HEK293 (cell line): ENCODE results near the gene UST.

ENCODE experiments used
- CTCF ChIA-PET: fragments of 350-600 bp; formaldehyde crosslinking; extraction: SDS; loops from one replicate; lab custom pipeline; 2021; ENCODE audit warnings: antibody characterized with exemption; lab: Yijun Ruan, JAX
- POLR2A ChIA-PET: fragments of 300-600 bp; formaldehyde crosslinking; extraction: SDS; loops from one replicate; lab custom pipeline; 2020; ENCODE audit warnings: antibody characterized with exemption, inconsistent platforms; lab: Yijun Ruan, JAX
- H3K27ac ChIP-seq: fragments of 200-500 bp; sonication (Bioruptor generic); 2 replicates; pipeline ENCODE4 v1.5.1; 2014; ENCODE audit warnings: low read depth, low read length, control low read depth, inconsistent platforms; ENCODE audit errors: extremely low read depth
- H3K36me3 ChIP-seq, 2 experiments: fragments of 200-500 bp in 1 of 2; sonication (Bioruptor generic) in 1 of 2; 1 replicate in 1 of 2; 2 replicates in 1 of 2; pipeline ENCODE4 v1.5.1; 2014 to 2017; ENCODE audit warnings: inconsistent platforms in 2 of 2, low read length in 2 of 2; ENCODE audit not compliant: control insufficient read depth in 2 of 2, insufficient read depth in 1 of 2
- H3K4me1 ChIP-seq: fragments of 200-500 bp; sonication (Bioruptor generic); 2 replicates; pipeline ENCODE4 v1.5.1; 2014; ENCODE audit warnings: mild to moderate bottlenecking, low read length, inconsistent platforms; ENCODE audit not compliant: control insufficient read depth, insufficient read depth
- H3K4me3 ChIP-seq: 2 replicates; pipeline ENCODE4 v1.5.1; 2011; ENCODE audit warnings: low read depth, mild to moderate bottlenecking, control low read depth, low read length, moderate library complexity
- H3K9me3 ChIP-seq: fragments of 200-500 bp; sonication (Bioruptor generic); 2 replicates; pipeline ENCODE4 v1.5.1; 2014; ENCODE audit warnings: low read depth, low read length, inconsistent platforms; ENCODE audit not compliant: control insufficient read depth, insufficient read depth
- BCL11A ChIP-seq: fragments of 450-650 bp; formaldehyde crosslinking; IDR thresholded peaks from 2 replicates; pipeline ENCODE4 v1.5.1; 2016; ENCODE audit warnings: low read depth, missing biosample characterization, missing genetic modification characterization
- FEZF1 ChIP-seq: fragments of 450-650 bp; formaldehyde crosslinking; IDR thresholded peaks from 2 replicates; pipeline ENCODE4 v1.5.1; 2016; ENCODE audit warnings: missing biosample characterization, missing genetic modification characterization
- HOXC10 ChIP-seq: sonication (generic); formaldehyde crosslinking; IDR thresholded peaks from 2 replicates; pipeline ENCODE4 v1.8.1; 2023; ENCODE audit warnings: mild to moderate bottlenecking, missing genetic modification reagents
- KLF16 ChIP-seq: fragments of 450-650 bp; formaldehyde crosslinking; IDR thresholded peaks from 2 replicates; pipeline ENCODE4 v1.5.1; 2017; ENCODE audit warnings: missing biosample characterization, missing genetic modification characterization
- KLF7 ChIP-seq: fragments of 450-650 bp; formaldehyde crosslinking; IDR thresholded peaks from 2 replicates; pipeline ENCODE4 v1.5.1; 2016; ENCODE audit warnings: missing biosample characterization, missing genetic modification characterization, borderline replicate concordance
- KLF8 ChIP-seq: fragments of 450-650 bp; formaldehyde crosslinking; IDR thresholded peaks from 2 replicates; pipeline ENCODE4 v1.5.1; 2016; ENCODE audit warnings: missing biosample characterization, missing genetic modification characterization
- RBAK ChIP-seq: fragments of 450-650 bp; formaldehyde crosslinking; IDR thresholded peaks from 2 replicates; pipeline ENCODE4 v1.5.1; 2016; ENCODE audit warnings: missing biosample characterization, missing genetic modification characterization
- TCF7L2 ChIP-seq: IDR thresholded peaks from 2 replicates; pipeline ENCODE4 v1.6.1; 2011; ENCODE audit warnings: low read depth, mild to moderate bottlenecking, inconsistent platforms, low read length, moderate library complexity, borderline replicate concordance
- YY1 ChIP-seq: fragments of 450-650 bp; formaldehyde crosslinking; IDR thresholded peaks from 2 replicates; pipeline ENCODE4 v1.5.1; 2018; ENCODE audit warnings: missing biosample characterization, missing genetic modification characterization
- ZBTB21 ChIP-seq: fragments of 450-650 bp; formaldehyde crosslinking; IDR thresholded peaks from 2 replicates; pipeline ENCODE4 v1.5.1; 2017; ENCODE audit warnings: missing biosample characterization, missing genetic modification characterization
- ZFP37 ChIP-seq: fragments of 450-650 bp; formaldehyde crosslinking; IDR thresholded peaks from 2 replicates; pipeline ENCODE4 v1.5.1; 2016; ENCODE audit warnings: missing biosample characterization, missing genetic modification characterization
- ZNF132 ChIP-seq: fragments of 450-650 bp; formaldehyde crosslinking; IDR thresholded peaks from 2 replicates; pipeline ENCODE4 v1.5.1; 2017; ENCODE audit warnings: missing biosample characterization, missing genetic modification characterization, borderline replicate concordance
- ZNF138 ChIP-seq: fragments of 450-650 bp; formaldehyde crosslinking; IDR thresholded peaks from 2 replicates; pipeline ENCODE4 v1.5.1; 2016; ENCODE audit warnings: missing biosample characterization, missing genetic modification characterization, borderline replicate concordance
- ZNF266 ChIP-seq: fragments of 450-650 bp; formaldehyde crosslinking; IDR thresholded peaks from 2 replicates; pipeline ENCODE4 v1.5.1; 2016; ENCODE audit warnings: missing biosample characterization, missing genetic modification characterization, low read depth
- ZNF324 ChIP-seq: fragments of 450-650 bp; formaldehyde crosslinking; IDR thresholded peaks from 2 replicates; pipeline ENCODE4 v1.5.1; 2016; ENCODE audit warnings: missing biosample characterization, missing genetic modification characterization
- ZNF335 ChIP-seq: fragments of 450-650 bp; formaldehyde crosslinking; conservative IDR thresholded peaks from 2 replicates; pipeline ENCODE4 v1.5.1; 2016; ENCODE audit warnings: missing biosample characterization, missing genetic modification characterization
- ZNF341 ChIP-seq: fragments of 450-650 bp; formaldehyde crosslinking; IDR thresholded peaks from 2 replicates; pipeline ENCODE4; 2016; ENCODE audit warnings: low read depth, missing biosample characterization, missing genetic modification characterization
- ZNF404 ChIP-seq: fragments of 450-650 bp; formaldehyde crosslinking; IDR thresholded peaks from 2 replicates; pipeline ENCODE4 v1.5.1; 2017; ENCODE audit warnings: missing biosample characterization, missing genetic modification characterization
- ZNF473 ChIP-seq: fragments of 450-650 bp; formaldehyde crosslinking; IDR thresholded peaks from 2 replicates; pipeline ENCODE4 v1.5.1; 2017; ENCODE audit warnings: missing biosample characterization, missing genetic modification characterization
- ZNF530 ChIP-seq: fragments of 450-650 bp; formaldehyde crosslinking; IDR thresholded peaks from 2 replicates; pipeline ENCODE4 v1.5.1; 2016; ENCODE audit warnings: low read depth, missing biosample characterization, missing genetic modification characterization
- ZNF571 ChIP-seq: fragments of 450-650 bp; formaldehyde crosslinking; IDR thresholded peaks from 2 replicates; pipeline ENCODE4 v1.5.0; 2017; ENCODE audit warnings: missing biosample characterization, missing genetic modification characterization
- TF ChIP-seq, protein P1 (sequence below): fragments of 450-650 bp; formaldehyde crosslinking; IDR thresholded peaks from 2 replicates; pipeline ENCODE4 v1.5.1; 2016; ENCODE audit warnings: missing biosample characterization, missing genetic modification characterization
- TF ChIP-seq, protein P2 (sequence below): fragments of 450-650 bp; formaldehyde crosslinking; IDR thresholded peaks from 2 replicates; pipeline ENCODE4 v1.5.1; 2016; ENCODE audit warnings: missing biosample characterization, missing genetic modification characterization
- TF ChIP-seq, protein P3 (sequence below): sonication (generic); formaldehyde crosslinking; IDR thresholded peaks from 2 replicates; pipeline ENCODE4 v1.8.1; 2022; ENCODE audit warnings: mild to moderate bottlenecking, moderate library complexity, missing genetic modification reagents
- TF ChIP-seq, protein P4 (sequence below): fragments of 450-650 bp; formaldehyde crosslinking; IDR thresholded peaks from 2 replicates; pipeline ENCODE4 v1.5.1; 2016; ENCODE audit warnings: missing biosample characterization, missing genetic modification characterization

The UST gene

DNA sequence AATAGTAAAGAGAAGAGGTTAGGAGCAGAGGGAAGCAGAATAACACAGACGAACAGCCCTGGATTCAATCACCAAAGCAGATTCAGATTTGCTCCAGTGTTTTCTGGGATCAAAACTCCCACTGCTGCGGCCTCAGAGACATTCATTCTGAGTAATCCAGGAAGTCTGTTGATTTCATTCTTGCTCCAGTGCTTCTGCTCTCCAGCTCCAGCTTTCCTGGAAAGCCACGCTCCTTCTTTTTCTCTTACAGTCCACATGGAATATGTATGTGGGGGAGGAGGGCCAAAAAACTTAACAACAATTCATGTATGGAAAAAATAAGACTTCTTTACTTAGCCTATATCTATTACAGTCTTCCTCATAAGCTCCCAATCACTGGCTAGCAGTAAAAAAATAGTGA, 26.4 kb upstream of the UST start:
- CTCF ChIA-PET, result interaction anchor here (0.5 kb wide), 1 partner anchor 113 kb away, joined by 4 read pairs; no protein-coding TSS in a partner anchor
- H3K27ac ChIP-seq, result no peak overlapping the region
- H3K9me3 ChIP-seq, result no peaks in the 10 kb centered on the region
- no peak for TF ChIP-seq TCF7L2
- no peak for TF ChIP-seq ZNF530
- TF ChIP-seq ZFP37 (tag by site-specific recombination), result no peak
- no peaks in the 10 kb centered on the region for H3K36me3 ChIP-seq
- POLR2A ChIA-PET, result no interaction called here
- H3K4me1 ChIP-seq, result no peaks in the 10 kb centered on the region
- no peak overlapping the region for H3K4me3 ChIP-seq

DNA sequence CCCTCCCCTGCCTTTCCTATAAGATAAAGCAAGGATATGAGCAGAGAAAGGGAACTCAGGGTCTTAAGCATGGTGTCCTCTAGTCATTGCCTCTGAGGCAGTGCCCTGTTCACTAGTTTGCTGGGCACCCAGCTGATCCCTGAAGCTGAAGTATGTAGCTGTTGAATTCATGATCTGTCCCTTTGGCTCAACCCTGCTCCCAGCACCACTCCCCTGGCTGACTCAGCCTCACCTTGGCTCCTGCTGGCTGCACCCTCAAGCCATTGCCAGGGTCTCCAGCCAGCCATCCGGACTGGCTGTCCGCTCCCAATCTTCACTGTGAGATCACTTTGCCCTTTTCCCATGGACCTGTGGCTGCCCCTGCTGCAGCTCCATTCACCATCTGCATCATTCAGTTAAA, 25.9 kb upstream of the UST start:
- ChIA-PET CTCF (interaction anchor here (0.5 to 1.5 kb wide), 4 partner anchors 21 to 480 kb away, joined by 3 to 4 read pairs (median 3); no protein-coding TSS in a partner anchor), POLR2A (no interaction called here)
- Histone ChIP-seq H3K36me3 (no peaks in the 10 kb centered on the region), H3K27ac (no peak overlapping the region), H3K4me3 (no peak overlapping the region), H3K4me1 (no peaks in the 10 kb centered on the region), H3K9me3 (no peaks in the 10 kb centered on the region)
- TF ChIP-seq ZNF571 (tag by site-specific recombination) (no peak), ZNF138 (tag by site-specific recombination) (no peak), ZNF404 (tag by site-specific recombination) (no peak), ZNF324 (tag by site-specific recombination) (no peak), ZNF341 (no peak), ZNF473 (tag by site-specific recombination) (no peak), HOXC10 (no peak), ZNF335 (tag by site-specific recombination) (no peak), KLF7 (tag by site-specific recombination) (no peak), ZNF132 (tag by site-specific recombination) (no peak), BCL11A (tag by site-specific recombination) (no peak), RBAK (no peak), FEZF1 (tag by site-specific recombination) (no peak), ZNF266 (no peak)
- TF ChIP-seq, protein P1, sequence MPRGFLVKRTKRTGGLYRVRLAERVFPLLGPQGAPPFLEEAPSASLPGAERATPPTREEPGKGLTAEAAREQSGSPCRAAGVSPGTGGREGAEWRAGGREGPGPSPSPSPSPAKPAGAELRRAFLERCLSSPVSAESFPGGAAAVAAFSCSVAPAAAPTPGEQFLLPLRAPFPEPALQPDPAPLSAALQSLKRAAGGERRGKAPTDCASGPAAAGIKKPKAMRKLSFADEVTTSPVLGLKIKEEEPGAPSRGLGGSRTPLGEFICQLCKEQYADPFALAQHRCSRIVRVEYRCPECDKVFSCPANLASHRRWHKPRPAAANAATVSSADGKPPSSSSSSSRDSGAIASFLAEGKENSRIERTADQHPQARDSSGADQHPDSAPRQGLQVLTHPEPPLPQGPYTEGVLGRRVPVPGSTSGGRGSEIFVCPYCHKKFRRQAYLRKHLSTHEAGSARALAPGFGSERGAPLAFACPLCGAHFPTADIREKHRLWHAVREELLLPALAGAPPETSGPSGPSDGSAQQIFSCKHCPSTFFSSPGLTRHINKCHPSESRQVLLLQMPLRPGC (tag by site-specific recombination), result no peak
- TF ChIP-seq, protein P2, sequence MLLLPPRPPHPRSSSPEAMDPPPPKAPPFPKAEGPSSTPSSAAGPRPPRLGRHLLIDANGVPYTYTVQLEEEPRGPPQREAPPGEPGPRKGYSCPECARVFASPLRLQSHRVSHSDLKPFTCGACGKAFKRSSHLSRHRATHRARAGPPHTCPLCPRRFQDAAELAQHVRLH (tag by site-specific recombination), result no peak
- TF ChIP-seq, protein P3, sequence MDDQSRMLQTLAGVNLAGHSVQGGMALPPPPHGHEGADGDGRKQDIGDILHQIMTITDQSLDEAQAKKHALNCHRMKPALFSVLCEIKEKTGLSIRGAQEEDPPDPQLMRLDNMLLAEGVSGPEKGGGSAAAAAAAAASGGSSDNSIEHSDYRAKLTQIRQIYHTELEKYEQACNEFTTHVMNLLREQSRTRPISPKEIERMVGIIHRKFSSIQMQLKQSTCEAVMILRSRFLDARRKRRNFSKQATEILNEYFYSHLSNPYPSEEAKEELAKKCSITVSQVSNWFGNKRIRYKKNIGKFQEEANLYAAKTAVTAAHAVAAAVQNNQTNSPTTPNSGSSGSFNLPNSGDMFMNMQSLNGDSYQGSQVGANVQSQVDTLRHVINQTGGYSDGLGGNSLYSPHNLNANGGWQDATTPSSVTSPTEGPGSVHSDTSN, result no peak

DNA sequence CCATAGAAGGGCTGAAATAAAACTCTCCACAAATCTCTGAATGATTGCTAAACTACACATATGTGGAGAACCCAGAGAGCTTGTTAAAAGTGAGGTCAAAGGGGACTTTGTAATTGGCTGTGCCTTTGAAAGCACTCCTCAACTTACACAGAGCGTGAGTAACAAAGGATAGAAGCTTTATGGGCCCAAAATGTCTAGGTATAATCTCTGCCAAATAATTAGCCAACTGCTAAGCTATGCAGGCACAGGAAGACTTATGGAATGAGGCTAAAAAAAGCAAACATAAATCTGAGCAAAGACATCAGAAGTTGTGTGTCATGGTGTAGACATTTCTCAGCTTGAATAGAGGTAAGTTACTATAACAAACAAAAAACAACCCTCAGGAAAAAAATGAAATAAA, 23.3 kb upstream of the UST start:
- H3K4me3 ChIP-seq, result no peak overlapping the region

More for the DNA sequence above, 23.3 kb upstream of the UST start:
- no peaks in the 10 kb centered on the region for H3K4me1 ChIP-seq
- TF ChIP-seq ZBTB21 (tag by site-specific recombination) (no peak), YY1 (tag by site-specific recombination) (no peak), KLF16 (tag by site-specific recombination) (no peak), KLF8 (tag by site-specific recombination) (no peak)
- TF ChIP-seq, protein P4, sequence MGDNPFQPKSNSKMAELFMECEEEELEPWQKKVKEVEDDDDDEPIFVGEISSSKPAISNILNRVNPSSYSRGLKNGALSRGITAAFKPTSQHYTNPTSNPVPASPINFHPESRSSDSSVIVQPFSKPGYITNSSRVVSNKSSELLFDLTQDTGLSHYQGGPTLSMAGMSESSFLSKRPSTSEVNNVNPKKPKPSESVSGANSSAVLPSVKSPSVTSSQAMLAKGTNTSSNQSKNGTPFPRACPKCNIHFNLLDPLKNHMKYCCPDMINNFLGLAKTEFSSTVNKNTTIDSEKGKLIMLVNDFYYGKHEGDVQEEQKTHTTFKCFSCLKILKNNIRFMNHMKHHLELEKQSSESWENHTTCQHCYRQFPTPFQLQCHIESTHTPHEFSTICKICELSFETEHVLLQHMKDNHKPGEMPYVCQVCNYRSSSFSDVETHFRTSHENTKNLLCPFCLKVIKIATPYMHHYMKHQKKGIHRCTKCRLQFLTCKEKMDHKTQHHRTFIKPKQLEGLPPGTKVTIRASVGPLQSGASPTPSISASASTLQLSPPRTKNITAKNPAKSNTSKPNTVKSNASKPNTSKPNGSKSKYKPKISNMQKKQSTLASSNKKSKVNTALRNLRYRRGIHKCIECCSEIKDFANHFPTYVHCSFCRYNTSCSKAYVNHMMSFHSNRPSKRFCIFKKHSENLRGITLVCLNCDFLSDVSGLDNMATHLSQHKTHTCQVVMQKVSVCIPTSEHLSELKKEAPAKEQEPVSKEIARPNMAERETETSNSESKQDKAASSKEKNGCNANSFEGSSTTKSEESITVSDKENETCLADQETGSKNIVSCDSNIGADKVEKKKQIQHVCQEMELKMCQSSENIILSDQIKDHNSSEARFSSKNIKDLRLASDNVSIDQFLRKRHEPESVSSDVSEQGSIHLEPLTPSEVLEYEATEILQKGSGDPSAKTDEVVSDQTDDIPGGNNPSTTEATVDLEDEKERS (tag by site-specific recombination), result no peak
- TF ChIP-seq, all 188 proteins: peak for 0
- Histone ChIP-seq H3K27ac (no peak overlapping the region), H3K36me3 (no peaks in the 10 kb centered on the region), H3K9me3 (no peaks in the 10 kb centered on the region; the same call in 1 of the 2 replicates)
- POLR2A ChIA-PET, result no interaction called here
- CTCF ChIA-PET, result no interaction called here
